Measurements from ENCODE around the gene MEN1.

Gene MEN1

DNA sequence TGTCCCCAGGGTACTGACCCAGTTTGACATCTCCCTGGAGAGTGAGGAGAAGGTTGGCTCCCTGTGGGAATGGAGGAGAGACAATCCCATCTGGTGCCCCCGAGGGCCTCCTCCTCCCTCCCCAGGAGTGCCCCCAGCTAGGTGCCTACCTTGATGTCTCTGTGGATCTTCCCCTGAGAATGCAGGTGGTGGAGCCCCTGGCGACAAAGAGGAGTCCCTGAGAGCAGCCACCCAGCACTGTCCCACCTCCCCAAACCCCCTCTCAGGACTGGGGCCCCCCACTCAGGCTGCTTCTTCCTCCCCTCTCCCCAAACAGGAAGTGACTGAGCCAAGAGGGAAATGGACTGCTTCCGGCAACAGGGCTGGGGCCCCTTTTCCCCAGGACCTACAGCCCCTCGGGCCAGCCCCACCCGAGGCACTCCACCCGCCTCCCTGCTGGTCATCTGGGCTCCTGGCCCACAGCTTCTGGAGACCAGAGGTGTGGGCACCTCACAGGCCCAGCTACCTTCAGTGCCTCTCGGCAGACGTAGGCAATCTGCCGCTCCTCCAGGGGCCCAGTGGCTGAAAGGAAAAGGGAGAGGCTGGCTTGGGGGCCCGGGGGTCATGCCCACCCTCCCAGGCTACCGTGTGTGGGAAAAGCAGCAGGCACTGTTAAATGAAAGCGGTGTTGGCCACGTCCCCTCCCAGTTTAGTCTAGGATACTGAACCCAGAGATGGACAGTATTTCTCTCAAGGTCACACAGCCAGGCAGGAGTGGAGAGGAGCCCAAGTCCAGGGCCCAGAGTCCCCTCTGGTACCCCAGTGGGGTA, 8.6 kb downstream of the MEN1 start:
- no peak for DNase-seq (ENCODE audit: low read depth in 2 of 2)

DNA sequence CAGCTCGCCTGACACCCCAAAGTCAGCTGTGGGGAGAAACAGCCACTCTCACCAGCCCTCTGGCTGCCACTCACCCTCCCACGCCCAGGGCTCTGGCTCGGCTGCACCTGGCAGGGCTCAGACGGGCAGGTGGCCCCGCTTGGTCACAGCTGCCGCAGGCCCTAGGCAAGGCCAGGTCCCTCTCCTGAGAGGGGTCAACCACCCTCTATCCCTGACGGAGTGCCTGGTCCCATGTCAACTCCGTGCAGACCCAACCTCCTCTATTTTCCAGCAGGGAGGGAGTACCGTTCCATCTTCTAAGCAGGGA, 9.2 kb downstream of the MEN1 start:
- DNase-seq (ENCODE audit: low read depth in 2 of 2): no peak

DNA sequence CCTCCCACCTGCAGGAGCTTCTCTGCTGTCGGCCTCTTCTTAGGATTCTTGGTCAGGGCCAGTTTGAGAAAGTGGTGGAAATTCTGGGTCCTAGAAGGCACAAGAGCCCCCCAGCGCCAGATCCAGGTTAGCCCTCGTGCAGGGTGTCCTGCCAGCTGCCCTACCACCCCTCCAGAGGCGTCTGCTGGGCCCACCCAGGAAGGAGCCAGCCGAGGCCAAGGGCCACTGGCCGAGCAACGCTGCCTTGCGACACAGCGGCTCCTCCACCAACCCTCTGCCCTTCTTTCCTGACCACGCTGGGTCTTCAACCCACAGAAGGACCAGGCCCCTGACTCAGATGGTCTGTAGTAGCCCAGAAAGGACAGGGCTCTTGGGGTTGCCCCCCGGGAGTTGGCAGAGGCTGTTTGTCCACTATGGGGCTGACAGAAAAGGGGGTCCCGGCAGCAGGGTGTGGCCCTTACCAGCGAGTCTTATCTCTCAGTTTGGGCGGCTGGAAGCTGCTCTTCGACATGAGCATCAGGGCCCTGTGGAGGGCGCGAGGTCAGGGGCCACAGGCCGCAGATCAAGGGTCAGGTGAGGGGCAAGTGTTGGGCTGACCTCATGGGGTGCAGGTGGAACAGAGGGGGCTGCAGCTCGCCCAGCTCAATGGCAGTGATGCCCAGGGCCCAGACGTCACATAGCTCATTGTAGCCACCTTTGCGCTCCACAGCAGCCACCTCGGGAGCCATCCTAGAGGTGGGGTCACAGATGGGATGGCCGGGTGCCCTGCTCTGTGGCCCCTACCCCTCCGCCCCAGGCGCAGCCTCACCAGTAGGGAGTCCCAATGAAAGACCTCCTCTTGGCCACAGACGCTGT, 9.8 kb downstream of the MEN1 start:
- no peak for DNase-seq (ENCODE audit: low read depth in 2 of 2)

DNA sequence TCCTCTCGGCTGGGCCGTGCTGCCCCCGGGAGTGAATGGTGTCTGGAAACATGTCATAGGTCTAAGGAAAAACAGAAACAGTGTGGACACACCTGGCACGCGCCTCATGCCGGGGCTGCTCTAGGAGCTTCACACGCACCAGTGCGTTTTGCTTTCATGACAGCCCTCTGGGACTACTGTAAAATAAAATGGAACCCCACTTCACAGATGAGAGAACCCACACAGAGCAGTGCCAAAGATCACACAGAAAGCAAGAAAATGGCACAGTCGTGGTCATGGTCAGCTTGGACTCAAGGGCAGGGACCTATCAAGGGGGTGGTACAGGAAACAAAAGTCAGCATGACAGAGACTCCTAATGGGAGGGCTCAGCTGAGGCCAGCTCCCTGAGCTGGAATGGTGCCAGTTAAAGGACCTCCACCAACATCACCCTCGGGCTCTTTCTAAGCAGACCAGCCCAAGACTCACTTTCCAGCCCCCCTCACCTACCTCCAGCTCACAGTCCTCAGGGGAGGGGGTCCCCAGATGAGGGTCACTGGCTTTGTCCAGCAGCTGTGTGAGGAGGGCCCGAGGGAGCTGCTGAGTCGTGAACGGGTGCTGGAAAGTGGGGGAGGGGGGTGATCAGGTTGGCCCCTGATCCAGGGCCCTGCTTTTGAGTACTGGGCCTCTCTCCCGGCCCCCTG, 10.6 kb downstream of the MEN1 start:
- DNase-seq (ENCODE audit: low read depth in 2 of 2): no peak

DNA sequence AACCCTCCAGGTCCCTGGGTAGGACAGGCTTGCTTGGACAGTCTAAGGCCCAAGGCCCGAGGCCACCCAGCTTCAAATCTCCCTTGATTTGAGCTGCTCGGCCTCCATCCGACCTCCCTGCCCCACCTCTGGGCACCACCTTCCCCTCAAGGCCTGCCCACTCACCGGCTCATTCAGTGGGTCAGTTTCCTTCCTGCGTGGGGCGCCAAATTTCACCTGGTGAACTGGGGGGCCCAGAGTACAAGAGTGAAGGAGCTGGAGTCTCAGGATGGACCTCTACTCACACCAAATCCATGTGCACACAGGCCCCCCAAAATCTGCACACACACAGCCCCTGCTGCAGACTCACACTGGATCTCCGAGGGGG, 11.1 kb downstream of the MEN1 start:
- no peak for DNase-seq (ENCODE audit: low read depth in 2 of 2)

DNA sequence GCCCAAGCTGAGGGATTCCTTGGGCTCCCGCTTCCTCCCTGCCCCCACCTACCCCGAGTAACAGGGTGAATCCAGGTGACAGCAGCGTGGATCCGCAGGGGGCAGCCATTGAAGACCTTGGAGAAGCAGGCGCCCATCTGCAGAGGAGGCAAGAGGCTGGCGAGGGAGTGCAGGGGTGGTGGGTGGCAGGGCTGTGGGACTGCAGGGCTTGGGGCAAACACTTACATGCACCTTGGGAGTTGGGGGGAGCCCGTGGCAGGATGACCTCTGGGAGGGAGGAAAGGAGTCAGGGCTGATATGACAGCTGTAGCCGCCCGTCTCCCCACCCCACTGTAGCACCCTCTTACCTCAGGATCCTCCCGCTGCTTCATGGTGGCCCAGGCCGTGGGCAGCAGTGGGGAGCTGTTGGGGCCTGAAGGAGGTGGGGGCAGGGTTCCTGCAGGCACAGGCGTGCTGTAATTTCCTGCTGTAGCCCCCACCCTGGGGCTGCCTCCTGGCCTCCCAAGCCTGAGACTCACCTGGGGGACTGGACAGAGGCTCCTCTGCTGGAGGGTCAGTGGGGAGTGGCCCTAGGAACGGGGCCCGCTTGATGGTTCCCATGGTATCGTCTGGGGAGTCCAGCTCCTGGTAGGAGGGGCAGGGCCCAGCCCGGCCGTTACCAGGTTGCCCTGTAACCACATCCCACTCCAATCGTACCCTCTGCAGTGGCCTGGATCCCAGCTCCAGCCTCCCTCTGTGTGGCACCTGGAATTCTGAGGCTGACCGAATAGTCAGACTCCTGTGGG, 13.4 kb downstream of the MEN1 start:
- no peak for DNase-seq (ENCODE audit: low read depth in 2 of 2)

DNA sequence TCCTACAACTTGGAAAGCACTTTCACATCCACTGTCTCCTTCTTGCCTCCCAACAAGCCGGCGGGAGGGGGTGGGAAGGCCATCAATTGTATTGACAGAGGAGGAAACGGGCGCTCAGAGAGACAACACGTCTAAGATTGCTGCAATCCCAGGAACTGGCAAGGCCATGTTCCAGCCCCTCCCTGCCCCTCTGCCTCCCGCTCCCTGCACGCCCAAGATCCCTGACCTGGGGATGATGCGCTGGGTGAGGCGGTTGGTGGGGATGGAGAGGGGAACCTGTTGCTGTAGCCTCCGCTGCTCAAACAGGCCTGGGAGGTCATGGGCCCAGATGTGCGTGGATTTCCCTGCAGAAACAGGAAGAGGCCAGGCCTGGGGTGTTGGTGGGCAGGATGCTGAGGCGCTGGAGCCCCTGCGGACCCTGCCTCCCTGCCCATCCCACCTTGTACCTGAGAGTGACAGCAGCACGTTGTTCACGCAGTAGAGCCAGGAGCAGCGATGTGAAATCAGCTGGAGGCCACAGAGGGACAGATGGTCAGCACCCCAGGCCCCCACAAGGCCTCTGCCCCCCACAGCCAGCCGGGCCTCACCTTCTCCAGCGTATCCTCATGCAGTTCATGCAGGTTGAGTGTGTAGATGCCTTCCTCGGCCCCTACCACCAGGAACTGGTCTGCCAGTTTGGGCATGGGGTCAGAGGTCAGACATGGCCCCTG, 14.1 kb downstream of the MEN1 start:
- no peak for DNase-seq (ENCODE audit: low read depth in 2 of 2)

DNA sequence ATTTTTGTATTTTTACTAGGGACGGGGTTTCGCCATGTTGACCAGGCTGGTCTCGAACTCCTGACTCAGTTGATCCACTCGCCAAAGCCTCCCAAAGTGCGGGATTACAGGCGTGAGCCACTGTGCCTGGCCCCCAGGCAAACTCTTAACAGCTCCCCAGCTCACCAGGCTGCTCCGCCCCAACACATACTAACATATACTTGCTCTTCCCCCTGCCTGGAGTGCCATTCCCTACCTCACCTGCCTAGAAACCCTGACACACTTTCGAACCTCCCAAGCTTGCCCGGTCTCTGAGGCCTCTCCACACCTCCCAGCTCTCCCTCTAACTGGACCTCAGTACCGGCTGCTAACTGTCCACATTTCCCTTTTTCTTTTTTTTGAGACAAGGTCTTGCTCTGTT, 15.8 kb downstream of the MEN1 start:
- DNase-seq (ENCODE audit: low read depth in 2 of 2): no peak

DNA sequence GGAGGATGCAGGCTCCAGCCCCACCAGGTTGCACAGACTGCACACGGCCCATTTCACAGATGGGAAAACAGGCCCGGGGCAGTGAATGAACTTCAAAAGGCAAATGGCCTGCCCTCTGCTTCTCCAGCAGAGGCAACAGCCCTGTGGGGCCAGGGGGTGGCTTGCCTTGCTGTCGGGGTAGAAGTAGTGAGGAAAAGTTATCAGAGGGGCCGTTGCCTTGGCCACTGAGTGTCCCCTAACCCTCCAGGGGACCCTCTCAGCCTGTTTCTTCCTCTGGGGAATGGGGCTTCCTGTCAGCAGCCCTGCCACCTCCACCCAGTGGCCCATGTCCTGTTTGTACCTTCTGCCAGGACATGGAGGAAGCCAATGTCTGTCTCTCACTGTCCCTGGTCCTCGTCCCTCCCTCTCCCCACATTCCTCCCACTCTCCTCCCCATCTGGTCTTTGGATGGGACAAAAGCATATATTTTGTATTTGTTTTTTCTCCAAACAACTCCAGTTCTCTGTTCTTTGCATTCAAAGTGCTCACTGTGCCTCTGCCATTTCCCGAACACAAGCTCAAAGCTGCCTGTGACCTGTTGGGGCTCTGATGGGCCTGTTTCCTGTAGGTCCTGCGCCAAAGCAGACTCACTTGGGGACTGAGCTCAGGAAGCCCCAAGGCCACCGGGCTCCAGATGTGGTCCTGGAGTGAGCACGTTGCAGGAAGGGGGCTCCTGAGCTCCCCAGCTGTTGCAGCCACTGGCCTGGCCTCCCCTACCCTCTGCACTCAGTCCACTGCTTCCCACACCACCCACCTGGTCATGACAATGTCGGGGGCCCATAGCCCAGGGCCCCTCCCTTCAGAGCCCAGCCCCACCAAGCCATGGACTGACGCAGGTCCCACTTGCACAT, 16.8 kb downstream of the MEN1 start:
- DNase-seq (ENCODE audit: low read depth in 2 of 2): no peak

DNA sequence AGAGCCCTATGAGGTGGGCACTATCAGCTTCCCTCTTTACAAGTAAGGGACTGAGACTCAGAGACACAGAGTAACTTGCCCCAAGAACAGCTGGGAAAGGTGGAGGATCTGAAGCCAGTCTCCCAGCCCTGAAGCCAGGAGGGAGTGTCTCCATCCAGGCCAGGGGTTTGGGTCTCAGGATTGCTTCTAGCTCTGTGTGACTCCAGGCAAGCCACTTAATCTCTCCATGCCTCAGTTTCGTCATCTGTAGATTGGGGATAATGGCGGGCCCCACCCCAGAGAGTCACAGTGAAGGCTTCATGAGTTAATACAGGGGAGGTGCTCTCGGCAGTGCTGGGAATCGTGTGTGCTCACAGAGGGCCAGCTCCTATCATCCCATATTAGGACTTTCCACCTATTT, 17.9 kb downstream of the MEN1 start:
- no peak for DNase-seq (ENCODE audit: low read depth in 2 of 2)

DNA sequence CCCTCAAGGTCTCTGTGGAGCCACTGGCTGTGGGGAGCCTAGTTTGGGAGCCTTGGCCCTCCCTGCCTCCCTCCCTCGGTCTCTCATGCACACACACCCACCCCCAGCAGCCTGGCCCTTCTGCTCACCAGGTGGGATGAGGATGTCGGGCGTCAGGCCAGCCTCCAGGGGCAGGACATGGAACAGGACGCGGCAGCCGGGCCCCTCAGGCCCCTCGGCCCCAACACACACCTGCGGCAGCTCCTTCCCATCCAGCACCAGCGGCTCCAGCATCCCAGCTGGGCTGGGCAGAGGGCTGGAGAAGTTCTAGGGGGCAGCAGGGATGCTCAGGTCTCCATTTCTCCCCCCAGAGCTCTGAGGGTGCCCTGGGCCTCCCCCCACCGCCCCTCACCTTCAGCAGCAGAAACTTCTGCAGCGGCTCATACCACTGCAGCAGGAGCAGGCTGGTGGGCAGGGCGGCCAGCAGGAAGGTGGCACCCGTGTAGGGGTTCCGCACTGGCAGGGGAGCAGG, 18.5 kb downstream of the MEN1 start:
- DNase-seq (ENCODE audit: low read depth in 2 of 2): no peak

DNA sequence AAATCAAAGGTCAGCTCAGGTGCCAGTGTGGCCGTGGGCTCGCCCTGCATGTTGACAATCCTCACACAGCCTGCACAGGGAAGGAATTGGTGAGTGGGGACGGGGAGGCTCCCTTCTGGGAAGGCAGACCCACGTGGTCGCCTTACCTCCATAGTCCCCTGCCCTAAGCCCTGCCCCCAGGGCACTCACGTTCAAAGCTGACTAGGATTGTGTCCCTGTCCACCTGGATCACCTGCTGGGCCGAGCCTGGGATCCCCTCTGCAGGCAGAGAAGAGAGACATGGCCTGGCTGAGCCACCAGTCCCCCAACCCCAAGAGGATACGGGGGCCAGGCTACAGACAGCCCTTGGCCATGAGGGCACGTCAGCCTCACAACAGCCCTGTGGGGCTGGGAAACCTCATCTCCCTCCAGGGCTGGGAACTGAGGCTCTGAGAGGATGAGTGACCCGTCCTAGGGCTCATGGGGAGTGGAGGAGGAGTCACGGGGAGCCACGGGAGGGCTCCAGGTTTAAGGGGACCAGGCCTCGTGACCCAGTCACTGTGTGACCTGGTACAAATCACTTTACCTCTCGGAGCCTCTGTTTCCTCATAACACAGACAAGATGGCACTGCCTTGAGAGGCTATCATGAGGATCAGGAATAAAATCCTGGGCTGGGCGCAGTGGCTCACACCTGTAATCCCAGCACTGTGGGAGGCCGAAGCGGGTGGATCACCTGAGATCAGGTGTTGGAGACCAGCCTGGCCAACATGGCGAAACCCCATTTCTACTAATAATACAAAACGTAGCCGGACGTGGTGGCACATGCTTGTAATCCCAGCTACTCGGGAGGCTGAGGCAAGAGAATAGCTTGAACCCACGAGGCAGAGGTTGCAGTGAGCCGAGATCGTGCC, 19.9 kb downstream of the MEN1 start:
- DNase-seq (ENCODE audit: low read depth in 2 of 2): no peak

DNA sequence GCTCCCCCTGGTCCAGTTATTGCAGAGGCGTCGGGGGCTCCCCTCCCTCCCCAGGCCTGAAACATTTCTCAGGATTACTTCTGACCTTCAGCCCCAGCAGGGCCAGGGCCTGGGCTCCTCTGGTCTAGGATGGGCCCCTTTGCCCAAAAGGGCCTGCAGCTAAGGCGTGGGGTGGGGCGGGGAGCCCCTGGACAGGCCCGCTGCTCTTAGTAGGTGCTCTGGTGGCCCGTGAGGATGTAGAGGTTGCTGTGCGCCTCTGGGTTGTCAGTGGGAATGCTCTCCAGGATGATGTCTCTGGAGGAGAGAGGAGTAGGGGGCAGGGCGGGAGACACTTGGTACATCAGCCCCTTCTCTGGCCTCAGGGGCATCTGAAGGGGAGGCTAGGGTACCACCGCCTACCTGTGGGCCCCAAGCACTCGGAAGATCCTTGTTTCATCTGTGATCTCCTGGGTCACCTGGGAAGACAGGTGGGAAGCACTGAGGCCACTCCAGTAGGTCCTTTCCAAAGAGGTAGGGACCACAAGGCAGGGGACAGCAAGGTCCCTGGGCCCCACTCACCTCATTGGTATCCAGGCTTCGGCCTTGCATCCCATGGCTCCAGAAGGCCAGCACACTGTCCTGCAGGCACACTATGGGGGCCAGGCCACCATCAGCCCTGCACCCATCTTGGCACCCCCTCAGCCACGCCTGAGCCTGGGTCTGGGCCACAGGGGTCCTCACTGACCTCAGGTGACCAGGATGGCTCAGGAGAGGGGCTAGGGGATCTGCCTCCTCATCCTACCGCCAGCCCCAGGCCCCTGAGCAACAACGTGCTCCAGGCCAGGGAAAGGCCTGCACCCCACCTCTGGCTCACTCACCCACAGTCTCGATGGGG, 20.8 kb downstream of the MEN1 start:
- DNase-seq (ENCODE audit: low read depth in 2 of 2): no peak

DNA sequence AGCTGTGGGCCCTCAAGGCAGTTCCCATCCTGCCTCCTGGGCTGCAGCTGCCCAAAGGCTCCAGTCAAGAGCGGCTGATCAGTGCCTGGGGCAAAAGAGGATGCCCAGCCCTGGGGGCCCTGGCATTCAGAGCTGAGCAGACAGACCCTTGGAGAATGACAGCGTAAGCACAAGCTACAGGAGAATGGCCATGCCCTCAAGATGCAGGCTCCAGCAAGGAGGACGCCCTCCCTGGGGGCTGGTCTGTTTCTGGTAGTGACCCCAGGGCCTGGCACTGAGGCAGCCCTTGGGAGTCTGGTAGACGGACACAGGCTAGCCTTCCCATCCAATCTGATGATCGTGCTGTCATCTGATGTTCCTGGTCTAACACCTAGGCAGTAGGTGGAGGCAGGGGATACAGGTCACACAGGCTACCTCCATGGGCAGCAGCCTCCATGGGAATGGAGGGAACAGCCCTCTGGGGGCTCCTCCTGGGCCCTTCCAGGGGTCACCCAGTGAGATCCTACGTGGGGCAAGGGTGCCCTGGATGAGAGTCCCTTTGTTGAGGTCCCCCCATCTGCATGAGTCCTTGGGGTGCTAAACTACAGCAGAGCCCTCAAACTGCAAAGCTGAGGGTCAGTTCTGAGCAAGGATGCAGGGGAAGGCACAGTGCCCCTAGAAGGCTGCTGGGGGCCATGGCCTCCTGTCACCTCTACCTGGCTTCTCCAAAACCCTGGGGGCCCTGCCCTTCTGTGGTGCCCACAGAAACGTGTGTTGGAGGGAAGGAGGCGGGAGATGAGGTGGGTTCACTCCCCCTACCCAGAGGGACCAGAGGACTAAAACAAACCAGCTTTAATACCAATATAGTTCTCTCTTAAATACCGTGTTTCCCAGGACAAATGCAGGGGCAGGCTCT, 21.8 kb downstream of the MEN1 start:
- no peak for DNase-seq (ENCODE audit: low read depth in 2 of 2)

DNA sequence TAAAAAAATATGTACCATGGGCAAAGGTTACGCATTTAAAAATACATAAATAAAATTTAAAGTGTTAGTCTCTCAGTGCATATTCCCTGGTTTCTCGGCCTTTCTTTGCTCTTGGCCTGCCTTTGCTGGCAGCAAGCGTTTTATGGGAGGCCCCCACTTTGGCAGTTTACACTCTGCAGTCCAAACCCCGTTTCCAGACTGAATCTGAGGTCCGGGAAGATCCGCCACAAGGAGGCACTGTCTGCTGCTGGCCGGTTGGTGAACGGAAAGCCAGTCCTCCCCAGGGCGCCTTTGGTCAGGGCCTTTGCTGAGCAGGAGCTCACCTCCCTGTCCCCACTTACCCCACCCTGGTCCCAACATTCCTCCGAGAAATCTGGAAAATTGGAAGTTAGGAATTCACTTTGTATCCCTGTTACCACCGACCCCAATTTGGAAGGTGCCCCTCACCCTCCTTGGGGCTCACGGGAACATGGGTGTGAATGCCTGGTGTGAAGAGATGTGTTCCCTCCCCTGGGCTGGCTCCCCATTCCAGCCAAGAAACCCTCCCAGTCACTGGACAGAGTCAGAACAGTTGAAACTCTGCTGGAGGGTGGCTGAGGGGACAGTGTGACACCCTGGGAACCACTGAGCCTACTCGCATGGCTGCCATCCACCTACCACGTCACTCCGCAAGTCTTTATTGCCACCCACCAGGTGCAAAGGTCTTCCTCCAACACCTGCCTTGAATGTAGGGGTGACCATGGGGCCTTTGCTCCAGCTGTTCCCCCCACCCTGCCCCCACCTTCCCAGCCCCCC, 22.6 kb downstream of the MEN1 start:
- DNase-seq (ENCODE audit: low read depth in 2 of 2): no peak

DNA sequence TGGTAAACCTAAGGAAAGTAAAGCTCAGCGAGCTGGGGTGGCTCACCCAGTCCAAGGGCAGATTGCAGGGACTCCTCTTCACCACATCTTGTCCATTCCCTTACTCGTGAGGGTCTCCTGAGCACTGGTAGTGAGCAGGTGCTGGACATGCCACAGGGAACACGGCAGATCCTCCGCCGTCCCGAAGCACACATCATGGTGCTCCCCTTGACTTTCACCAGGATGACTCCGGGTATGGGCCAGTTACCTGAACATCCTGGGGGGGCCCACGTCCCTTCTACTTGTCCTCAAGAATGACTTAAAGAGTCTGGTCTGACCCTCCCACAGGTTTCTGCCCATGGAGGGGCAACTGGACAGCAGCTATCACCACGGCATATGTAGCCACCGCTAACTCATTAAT, 24.0 kb downstream of the MEN1 start:
- no peak for DNase-seq (ENCODE audit: low read depth in 2 of 2)

Measured in fibroblast of skin of left biceps (primary cell).